H7 (cell line): ENCODE results near the gene NECTIN1. TPM values are rescaled to one million over a fixed set of nuclear protein-coding genes. Genes with fewer than 3 reads are reported as not detected.

ENCODE experiments used
- DNase-seq: peaks from one replicate; pipeline ENCODE4 v3.0.0; 2012
- H3K27me3 ChIP-seq: 2 replicates; pipeline ENCODE4 v1.6.0; 2011; ENCODE audit warnings: mild to moderate bottlenecking, low read length; ENCODE audit not compliant: control insufficient read depth, insufficient read depth
- H3K36me3 ChIP-seq: replicated peaks from 2 replicates; pipeline ENCODE4 v1.5.1; 2011; ENCODE audit warnings: low read length; ENCODE audit not compliant: control insufficient read depth, insufficient read depth
- H3K4me3 ChIP-seq: 2 replicates; pipeline ENCODE4 v1.5.1; 2011; ENCODE audit warnings: low read depth, mild to moderate bottlenecking, control low read depth, low read length, moderate library complexity; ENCODE audit not compliant: insufficient read depth
- total RNA-seq: library from RNA; depleted of rRNA; stranded (reverse); fragments of >200 nt; shearing (Covaris generic); gene quantifications from 2 replicates; pipeline ENCODE4 v1.2.3, GENCODE V29; 2014

NECTIN1 gene
- total RNA-seq, 1 experiment from 2014 or later, result 20.9 TPM

GRCh38 chr11:119637481-119637880 is 91.5 kb downstream of the NECTIN1 start:
- H3K27me3 ChIP-seq, result no peaks in the 10 kb centered on the region
- H3K4me3 ChIP-seq, result no peak overlapping the region
- no peak for DNase-seq
- no peaks in the 10 kb centered on the region for H3K36me3 ChIP-seq

GRCh38 chr11:119635776-119636175 is 93.2 kb downstream of the NECTIN1 start:
- no peaks in the 10 kb centered on the region for H3K27me3 ChIP-seq
- no peak for DNase-seq

DNA sequence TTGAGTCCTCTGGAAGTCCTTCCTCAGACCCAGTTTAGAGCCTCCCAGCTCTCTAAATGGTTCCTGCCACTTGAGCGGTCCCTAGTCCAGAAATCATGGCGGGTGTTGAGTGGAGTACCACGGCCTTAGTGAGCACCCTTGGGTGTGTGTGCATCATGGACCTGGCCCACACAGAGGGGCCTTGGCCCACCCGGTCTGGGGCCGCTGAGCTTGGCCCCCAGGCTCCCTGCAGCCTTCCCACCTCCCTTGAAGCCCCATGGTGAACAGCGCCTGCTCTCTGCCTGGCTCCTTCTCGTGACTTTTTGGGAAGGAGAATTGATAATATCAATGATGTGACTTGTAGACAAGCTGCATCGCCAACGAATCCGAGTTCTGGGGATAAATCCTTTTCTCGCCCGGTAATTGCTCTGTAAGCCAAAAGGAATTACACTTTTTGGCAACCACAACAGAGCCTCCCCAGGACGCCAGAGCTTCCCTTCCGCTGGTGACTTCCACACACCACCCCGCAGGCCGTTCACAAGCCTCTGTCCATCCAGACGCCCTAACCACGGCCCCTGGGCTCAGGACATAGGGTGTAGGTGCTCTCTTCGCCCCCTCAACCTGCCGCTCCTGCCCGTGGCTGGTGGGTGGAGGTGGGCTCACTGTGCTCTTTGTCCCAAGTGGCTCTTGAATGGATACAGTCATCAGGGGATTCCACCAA is 93.8 kb downstream of the NECTIN1 start:
- DNase-seq, result no peak
- no peak overlapping the region for H3K4me3 ChIP-seq
- no peaks in the 10 kb centered on the region for H3K27me3 ChIP-seq
- H3K36me3 ChIP-seq, result no peaks in the 10 kb centered on the region

More at GRCh38 chr11:119635776-119636175, 93.2 kb downstream of the NECTIN1 start:
- Histone ChIP-seq H3K36me3 (no peaks in the 10 kb centered on the region), H3K4me3 (no peak overlapping the region)

DNA sequence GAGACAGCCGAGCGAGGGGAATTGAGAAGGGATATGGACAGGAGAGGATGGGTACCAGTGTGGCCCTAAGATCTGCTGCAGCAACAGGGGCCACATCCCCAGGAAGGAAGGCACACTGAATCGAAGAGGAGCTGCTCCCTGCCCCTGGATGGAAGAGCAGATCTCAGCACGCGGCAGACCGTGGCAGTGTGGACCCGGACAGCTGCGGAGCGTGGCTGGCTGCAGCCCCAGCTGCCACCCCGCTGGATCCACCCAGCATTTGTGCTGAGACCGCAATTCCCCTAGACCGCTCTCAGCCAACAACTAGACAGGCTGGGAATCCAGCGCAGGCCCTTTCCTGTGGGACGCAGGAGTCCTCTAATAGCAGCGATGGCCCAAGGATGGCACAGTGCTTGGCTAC is 94.7 kb downstream of the NECTIN1 start:
- Histone ChIP-seq H3K4me3 (no peak overlapping the region), H3K36me3 (no peaks in the 10 kb centered on the region), H3K27me3 (no peaks in the 10 kb centered on the region)
- no peak for DNase-seq

DNA sequence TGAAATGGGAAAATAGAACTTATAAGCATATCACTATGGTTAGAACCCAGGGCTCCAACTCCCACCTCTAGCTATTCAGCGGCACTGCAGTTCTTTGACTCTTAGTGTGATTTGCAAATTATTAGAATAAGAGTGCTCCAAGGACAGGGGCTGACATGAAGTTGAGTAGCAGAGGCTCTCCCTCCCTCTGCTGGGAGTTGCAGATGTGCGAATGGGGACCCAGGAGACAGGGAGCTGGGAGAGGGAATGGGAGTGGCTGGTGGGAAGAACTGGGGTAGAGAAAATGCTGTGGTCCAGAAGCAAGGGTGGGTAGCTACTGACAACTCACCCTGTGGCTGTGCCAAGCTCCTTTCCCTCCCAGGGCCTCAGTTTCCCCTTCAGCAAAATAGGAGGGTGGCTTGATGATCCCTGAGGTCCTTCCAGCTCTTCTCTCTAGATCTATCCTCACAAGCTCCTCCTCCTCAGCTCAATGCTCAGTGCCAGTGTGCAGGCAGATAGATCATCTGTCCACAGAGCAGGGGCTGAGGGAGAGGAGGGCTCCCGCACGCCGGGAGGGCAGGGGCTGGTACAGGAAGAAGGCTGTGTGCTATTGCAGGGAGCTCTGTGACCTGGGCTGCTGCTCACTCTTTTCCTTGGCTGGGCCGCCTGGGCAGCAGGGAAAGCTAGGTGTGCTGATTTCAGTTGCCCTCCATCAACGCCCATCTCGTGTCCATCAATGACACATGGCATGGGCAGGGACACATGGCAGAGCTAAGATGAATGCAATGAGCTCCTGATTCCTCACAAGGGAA is 99.0 kb downstream of the NECTIN1 start:
- DNase-seq, result no peak
- H3K4me3 ChIP-seq, result no peak overlapping the region
- H3K36me3 ChIP-seq, result no peaks in the 10 kb centered on the region
- H3K27me3 ChIP-seq, result no peaks in the 10 kb centered on the region

GRCh38 chr11:119629085-119629484 is 99.9 kb downstream of the NECTIN1 start:
- DNase-seq, result no peak
- no peak overlapping the region for H3K4me3 ChIP-seq
- no peaks in the 10 kb centered on the region for H3K27me3 ChIP-seq
- H3K36me3 ChIP-seq, result no peaks in the 10 kb centered on the region

GRCh38 chr11:119627286-119627685 is 101.7 kb downstream of the NECTIN1 start:
- no peak for DNase-seq
- Histone ChIP-seq H3K4me3 (no peak overlapping the region), H3K36me3 (no peaks in the 10 kb centered on the region), H3K27me3 (no peaks in the 10 kb centered on the region)

- no peak overlapping the region for H3K4me3 ChIP-seq
- peak; percentile 68 for DNase-seq
- no peaks in the 10 kb centered on the region for H3K27me3 ChIP-seq
- H3K36me3 ChIP-seq, result no peaks in the 10 kb centered on the region
Observed at GRCh38 chr11:119626871-119627270, 102.1 kb downstream of the NECTIN1 start.

DNA sequence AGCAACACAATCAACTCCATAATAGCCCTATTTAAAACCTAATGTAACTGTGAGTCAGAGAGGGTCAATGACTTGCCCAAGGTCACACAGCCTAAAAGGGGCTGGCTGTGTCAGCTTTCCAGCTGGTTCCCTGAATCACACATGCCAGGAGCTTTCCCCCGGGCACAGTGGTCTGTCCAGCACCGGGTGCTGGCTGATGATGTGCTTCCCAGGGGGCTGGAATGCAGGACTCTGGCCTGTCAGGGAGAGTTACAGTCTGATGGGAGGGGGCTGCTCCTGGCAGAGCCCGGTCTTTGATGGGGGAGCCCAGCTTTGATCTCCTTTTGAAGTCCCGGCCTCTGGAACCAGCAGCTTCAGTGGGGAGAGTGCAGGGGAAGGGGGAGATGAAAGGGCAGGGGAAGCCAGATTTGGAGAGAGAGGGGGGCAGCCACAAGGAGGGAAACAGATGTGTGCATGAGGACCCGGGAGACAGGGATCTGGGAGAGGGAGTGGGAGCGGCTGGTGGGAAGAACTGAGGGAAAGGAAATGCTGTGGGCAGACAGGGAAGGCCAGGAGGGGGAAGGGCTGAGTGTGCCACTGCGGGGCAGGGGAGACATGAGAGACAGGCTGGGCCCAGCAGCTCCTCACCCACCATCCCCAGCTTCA is 102.7 kb downstream of the NECTIN1 start:
- no peaks in the 10 kb centered on the region for H3K36me3 ChIP-seq
- no peak for DNase-seq
- no peak overlapping the region for H3K4me3 ChIP-seq
- no peaks in the 10 kb centered on the region for H3K27me3 ChIP-seq

- Histone ChIP-seq H3K27me3 (no peaks in the 10 kb centered on the region), H3K4me3 (no peak overlapping the region), H3K36me3 (no peaks in the 10 kb centered on the region)
- DNase-seq, result peak; percentile 57
Observed at GRCh38 chr11:119625206-119625978, 103.6 kb downstream of the NECTIN1 start.

DNA sequence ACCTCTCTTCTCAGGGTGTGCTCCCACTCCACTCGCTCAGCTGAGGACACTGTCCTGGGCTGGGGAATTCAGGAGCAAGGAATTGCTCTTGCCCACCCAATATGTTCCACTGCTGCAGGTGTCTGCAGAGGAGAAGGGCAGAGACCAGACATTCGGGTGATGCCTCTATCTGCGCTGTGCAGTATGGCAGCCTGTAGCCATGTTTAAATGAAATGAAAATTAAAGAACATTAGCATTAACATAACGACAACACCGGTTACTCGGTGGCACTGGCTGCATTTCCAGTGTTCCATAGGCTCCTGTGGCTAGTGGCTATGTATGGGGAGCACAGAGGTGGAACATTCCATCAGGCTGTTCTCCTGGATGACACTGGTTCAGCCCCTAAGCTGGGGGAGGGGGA is 104.4 kb downstream of the NECTIN1 start:
- no peaks in the 10 kb centered on the region for H3K36me3 ChIP-seq
- H3K4me3 ChIP-seq, result no peak overlapping the region
- H3K27me3 ChIP-seq, result no peaks in the 10 kb centered on the region
- no peak for DNase-seq

- Histone ChIP-seq H3K4me3 (no peak overlapping the region), H3K36me3 (no peaks in the 10 kb centered on the region), H3K27me3 (no peaks in the 10 kb centered on the region)
- DNase-seq, result peak; percentile 96
Observed at GRCh38 chr11:119624102-119624615, 104.8 kb downstream of the NECTIN1 start.

GRCh38 chr11:119623682-119624081 is 105.3 kb downstream of the NECTIN1 start:
- no peaks in the 10 kb centered on the region for H3K36me3 ChIP-seq
- no peaks in the 10 kb centered on the region for H3K27me3 ChIP-seq
- H3K4me3 ChIP-seq, result no peak overlapping the region
- no peak for DNase-seq

DNA sequence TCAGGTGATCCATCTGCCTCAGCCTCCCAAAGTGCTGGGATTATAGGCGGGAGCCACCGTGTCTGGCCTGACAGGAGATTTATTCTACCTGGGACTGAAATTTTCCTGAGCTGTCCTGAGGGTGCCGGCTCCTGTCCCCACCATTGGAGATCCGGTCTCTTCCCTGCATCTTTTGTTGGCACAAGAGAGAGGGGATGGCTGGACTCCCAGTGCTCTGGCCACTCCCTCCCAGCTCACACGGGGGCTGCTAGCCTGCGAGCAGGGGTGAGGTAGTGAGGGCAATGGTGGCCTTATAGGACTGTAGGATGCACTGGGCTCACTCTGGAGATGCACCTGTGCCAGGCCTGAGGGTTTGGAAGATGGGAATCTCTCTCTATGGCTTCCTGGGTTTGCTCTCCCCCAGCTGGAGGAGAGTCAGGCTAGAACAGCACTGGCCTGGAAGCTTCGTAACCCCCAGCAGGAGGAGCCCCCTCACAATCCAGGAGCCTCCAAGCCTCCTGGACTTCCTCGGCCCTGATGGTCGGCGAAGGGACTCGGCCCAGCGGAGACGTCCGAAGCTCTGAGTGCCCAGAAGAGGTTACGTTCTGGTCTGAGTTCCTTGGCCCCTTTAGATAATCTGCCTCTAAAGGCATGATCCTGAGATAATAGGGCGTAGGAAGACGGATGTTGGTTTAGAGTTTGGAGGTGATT is 106.4 kb downstream of the NECTIN1 start:
- no peaks in the 10 kb centered on the region for H3K27me3 ChIP-seq
- DNase-seq, result peak; percentile 61
- H3K4me3 ChIP-seq, result no peak overlapping the region
- no peaks in the 10 kb centered on the region for H3K36me3 ChIP-seq
